GM19468 (cell line): Measurements from ENCODE around the gene SNX8.

Source experiments
- ATAC-seq: cut with Tn5 transposase; IDR thresholded peaks from one replicate; pipeline ENCODE4 v1.9.1; 2021; ENCODE audit warnings: mild to moderate bottlenecking, moderate library complexity, moderate number of reproducible peaks; ENCODE audit not compliant: unreplicated experiment; ENCODE audit errors: extremely low read depth

Gene SNX8

DNA sequence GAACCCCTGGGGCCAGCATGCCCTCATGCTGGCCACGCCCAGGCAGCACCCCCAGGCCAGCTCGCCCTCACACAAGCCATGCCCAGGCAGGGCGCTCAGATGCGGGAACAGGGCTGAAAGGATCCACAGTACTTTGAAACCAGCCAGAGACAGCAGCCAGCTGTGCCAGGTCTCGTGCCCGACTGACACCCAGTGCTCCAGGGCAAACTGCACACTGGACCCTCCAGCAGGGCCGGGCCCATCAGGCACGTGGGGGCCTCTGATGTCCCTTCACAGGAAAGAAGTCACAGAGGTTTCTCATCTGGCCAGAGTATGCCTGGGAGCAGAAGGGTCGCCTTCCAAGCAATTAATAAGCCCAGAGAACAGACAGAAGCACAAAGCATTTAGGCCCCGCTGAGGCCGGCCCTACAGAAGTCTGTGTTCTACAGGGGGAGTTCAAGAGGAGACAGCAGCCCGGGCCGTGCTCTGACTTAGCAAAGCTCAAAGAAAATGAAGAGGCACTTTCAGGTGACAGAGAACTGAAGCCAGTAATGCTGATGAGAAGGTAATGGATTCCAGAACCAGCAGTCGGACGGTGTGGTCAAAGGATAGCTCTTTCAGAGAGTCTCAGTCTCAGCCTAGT is 102.9 kb downstream of the SNX8 start:
- ATAC-seq: no peak

DNA sequence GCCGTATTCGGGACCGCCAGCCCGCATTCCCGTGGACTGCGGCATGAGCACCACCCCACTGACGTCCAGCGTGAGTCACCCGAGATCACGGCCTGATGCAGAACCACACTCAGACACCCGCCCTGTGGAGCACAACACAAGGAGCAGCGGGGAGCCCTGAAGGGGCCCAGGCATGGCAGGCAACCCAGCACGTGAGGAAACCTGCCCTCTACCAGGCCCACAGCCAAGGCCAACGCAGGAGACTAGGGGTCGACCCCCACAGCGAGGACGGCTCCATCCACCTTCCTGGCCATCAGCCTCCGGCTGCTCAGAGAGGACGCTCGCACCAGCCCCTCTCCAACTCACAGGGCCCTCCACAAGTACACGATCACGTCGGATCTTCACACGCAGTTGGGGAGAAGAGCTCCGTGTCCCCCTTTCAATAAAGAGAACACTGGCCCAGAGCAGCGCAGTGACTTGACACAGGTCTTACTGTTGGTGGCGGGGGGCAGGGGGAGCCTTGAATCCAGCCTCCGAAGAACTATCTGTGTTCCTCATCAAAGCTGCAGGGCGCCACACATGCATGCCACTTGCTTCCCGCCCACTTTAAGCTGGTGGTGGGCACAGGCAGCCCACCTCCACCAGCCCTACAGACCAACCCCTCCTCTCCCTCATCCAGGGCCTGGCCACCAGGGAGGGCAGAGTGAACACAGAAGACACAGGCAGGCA is 103.5 kb downstream of the SNX8 start:
- no peak for ATAC-seq

DNA sequence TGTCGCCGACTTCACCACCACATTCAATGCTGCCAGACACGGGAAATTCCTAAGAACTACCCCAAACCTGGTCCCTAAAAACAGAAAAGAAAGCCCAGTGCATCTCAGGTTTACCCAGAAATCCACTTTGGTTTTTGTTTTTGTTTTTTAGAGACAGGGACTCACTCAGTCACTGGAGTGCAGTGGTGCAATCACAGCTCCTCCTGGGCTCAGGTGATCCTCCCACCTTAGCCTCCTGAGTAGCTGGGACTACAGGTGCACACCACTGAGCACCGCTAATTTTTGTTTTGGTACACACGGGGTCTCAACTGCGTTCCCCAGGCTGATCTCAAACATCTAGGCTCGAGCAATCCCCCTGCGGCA is 104.3 kb downstream of the SNX8 start:
- no peak for ATAC-seq

DNA sequence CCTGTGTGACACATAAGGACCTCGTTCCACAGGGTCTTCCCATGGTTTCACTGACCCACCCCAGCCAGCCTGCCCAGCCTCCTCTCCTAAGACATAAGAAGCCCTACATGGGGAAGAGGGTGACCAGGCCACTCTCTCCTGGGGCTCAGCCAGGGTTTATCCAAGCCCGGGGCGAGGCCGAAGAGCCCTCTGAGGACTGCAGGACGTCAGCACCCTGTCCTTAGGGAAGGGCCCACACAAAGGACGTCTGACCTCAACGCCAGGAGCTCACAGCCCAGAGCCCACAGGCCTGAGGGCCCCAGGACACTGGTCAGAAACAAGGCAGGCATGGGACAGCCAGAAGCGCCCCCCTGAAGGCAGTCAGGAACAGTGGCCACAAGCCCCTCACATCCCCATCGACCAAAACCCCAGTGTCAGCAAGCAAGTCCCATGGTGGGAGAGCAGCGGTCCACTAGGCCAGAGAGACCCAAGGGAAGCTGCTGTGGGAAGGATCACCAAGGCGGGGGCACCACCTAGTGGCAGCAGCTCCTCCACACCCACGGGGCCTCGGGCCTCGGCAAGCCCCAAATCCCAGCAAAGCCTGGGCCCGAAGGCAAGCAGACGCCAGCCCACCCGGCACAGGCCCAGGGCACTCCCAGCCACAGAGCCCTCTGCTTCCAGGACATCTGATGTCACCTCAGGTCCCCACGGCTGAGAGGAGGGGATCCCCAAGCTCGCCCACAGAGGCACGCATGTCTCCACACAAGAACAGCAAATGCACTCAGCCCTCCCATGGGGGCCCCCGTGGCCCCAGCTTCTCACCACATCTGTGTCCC is 104.9 kb downstream of the SNX8 start:
- no peak for ATAC-seq

DNA sequence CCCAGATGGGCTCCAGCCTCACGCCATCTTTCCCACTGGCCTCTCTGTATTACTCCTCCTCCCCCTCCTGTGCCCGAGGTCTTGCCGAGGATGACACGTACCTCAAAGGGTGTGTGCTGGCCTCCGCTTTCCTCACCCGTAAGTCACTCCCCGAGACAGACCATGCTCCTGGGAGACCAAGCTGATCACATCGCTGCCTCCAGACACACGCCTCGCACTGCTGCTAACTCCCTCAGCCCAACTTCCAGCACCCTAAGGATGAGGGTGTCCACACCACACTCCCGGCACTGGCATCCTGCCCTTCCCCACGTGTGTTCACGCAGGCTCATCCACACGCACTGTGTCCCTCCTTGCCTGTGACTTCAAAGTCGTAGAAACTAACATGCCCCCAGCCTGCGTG is 105.5 kb downstream of the SNX8 start:
- no peak for ATAC-seq

DNA sequence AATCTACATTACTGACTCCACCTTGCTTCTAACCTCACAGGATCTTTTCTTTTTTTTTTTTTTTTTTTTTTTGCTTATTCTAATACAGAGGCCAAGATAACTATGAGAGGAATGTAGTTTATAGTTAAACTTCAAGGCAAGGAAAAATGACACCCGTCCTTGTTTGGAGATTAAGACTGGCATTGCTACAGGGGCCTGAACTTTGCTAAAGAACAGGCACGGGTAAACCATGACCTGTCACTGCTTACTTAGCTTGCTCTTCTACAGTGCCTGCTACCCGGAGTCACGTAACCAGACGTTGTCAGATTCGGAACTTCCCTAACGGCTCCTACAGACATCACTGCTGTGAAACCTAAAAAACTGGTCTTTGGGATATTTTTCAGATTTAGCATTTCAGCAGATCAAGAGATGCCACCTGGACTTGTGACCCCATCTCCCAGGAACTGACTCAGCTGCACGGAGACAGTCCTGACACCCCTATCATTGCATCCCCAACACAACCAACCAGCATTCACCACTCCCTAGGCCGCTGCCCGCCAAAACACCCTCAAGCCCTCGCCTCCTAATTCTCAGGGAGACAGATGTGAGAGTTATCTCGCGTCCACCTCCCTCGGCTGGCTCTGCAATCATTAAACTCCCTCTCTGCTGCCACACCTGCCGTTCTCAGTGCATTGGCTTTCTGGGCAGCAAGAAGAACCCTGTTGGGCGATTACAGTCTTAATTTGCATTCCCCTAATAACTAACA is 109.0 kb downstream of the SNX8 start:
- ATAC-seq: no peak

DNA sequence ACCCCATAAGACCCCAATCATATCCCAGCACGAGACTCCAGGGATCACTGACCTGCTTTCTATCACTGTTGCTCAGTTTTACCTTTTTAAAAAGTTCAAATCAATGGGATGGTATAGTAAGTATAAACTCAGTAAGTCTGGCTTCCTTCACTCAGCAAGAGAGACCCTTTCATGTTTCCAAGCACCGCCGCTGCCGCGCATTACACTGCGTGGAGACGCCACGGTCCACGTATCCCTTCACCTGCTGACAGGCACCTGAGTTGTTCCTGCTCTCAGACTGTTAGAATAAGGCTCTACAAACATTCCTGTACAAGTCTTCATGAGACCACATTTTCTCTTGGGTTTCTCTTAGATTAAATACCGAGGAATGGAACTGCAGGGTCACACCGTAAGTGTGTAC is 109.8 kb downstream of the SNX8 start:
- ATAC-seq: no peak

DNA sequence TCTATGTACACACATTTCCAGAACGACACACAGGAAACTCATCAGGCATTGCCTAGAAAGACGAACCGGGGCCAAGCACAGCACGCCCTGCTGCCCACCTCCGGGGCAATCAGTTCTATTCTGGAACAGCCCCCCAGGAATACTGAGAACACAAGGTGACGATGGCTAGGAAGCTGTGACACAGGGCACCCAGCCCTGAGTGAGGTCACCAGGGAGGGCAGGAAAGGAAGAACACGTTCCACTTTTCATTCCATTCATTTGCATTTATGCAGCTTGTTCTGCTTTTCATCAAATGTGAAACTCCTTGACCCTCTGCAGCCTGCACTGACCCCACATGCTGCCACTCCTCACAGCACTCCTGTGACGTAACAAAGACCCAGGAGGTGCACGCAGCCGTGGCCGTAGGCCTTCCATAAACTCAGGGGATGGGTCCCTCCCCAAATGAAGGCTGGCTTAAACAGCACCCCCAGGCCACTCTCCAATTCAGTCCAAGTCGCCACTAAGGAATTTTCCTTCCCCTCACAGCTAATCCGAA is 110.4 kb downstream of the SNX8 start:
- ATAC-seq: no peak

DNA sequence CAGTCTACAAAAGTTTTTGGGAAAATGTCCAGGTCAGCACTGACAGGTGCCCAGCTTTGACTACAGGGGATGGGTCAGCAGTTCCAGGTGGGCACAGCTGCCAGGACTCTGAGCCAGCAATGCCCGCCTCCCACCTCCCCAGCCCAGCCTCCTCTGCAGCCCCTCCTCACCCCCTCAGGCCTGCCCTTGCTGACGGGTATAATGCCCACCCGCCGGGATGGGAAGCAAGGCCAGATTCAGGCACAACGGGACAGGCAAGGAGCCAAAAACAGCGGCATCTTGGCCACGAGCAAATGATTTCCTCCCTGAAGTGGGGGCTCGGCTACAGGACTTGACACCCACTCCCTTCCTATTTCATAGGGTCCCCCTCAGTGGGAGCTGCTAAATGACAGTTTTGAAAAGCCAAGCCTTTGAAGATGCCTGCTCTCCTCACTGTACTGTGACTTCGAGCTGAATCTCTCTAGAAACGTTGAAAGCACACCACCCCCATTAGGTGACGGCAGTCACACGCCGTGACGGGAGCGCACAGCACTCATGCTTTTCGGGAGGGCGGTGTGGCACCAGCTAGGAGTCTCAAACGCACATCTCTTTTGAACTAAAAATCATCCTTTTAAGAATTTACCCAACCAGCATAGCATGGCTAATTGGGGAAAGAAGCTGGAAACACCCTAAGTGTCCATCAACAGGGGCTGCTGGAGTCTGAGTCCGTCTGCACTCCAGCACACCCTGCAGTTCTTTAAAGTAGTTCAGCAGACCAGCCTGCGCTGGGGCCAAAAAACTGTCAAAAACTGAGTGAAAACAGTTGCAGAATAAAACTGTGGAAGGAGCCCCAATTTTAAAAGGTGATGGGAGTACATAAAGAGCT is 111.1 kb downstream of the SNX8 start:
- no peak for ATAC-seq

DNA sequence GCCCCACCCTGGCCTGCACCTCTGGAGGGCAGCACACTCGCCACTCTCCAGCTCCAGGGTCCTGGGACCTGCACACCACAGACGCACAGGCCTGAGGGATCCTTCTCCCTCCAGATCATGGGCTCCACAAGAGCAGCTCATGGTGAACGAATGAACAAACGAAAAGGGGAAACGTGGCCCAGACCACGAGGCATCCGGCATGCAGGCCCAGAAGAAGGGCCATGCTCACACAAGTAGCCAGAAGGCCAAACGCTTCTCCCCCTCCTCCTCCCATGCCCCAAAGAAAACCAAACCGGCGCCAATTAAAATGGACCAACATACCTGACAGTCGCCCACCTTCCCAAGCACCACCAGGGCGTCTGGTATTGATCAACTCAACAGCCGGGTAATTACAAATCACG is 111.9 kb downstream of the SNX8 start:
- no peak for ATAC-seq
